AG04450 (cell line): ENCODE measurements around the gene GALP. TPM values are rescaled to one million over a fixed set of nuclear protein-coding genes. Genes with fewer than 3 reads are reported as not detected.

Experiments
- CTCF ChIA-PET: fragments of 300-600, 350-600 bp; formaldehyde crosslinking; extraction: SDS; loops from one replicate; lab custom pipeline; 2022; ENCODE audit warnings: antibody characterized with exemption, inconsistent platforms; lab: Charles Lee
- POLR2A ChIA-PET: fragments of 350-600 bp; formaldehyde crosslinking; extraction: SDS; loops from one replicate; lab custom pipeline; 2021; ENCODE audit warnings: antibody characterized with exemption, inconsistent platforms; lab: Yijun Ruan, JAX
- DNase-seq: peaks from one replicate; pipeline ENCODE4 v3.0.0-alpha.2; 2011; ENCODE audit warnings: low read depth, low spot score
- H3K27ac ChIP-seq: one replicate; pipeline ENCODE4 v1.5.1; 2012; ENCODE audit warnings: low read depth, low read length, control low read depth
- H3K27me3 ChIP-seq: one replicate; pipeline ENCODE4 v1.6.0; 2012; ENCODE audit warnings: low read length; ENCODE audit not compliant: control insufficient read depth, insufficient read depth
- H3K4me3 ChIP-seq: 2 replicates; pipeline ENCODE4 v1.5.1; 2011; ENCODE audit warnings: mild to moderate bottlenecking, low read depth, low read length, control low read depth
- H3K9me3 ChIP-seq: 2 replicates; pipeline ENCODE4 v1.5.1; 2012; ENCODE audit warnings: low read length; ENCODE audit not compliant: control insufficient read depth, insufficient read depth
- polyA plus RNA-seq: library from polyadenylated mRNA; depleted of rRNA; stranded (reverse); fragments of >200 nt; gene quantifications from 2 replicates; pipeline ENCODE4 v1.2.3, GENCODE V29; 2011
- TF ChIP-seq, protein P1 (sequence below): IDR thresholded peaks from 2 replicates; pipeline ENCODE4 v1.5.1; 2011; ENCODE audit warnings: low read depth, low read length, control low read depth, inconsistent platforms

GALP gene
- polyA plus RNA-seq, 1 experiment, result not detected

DNA sequence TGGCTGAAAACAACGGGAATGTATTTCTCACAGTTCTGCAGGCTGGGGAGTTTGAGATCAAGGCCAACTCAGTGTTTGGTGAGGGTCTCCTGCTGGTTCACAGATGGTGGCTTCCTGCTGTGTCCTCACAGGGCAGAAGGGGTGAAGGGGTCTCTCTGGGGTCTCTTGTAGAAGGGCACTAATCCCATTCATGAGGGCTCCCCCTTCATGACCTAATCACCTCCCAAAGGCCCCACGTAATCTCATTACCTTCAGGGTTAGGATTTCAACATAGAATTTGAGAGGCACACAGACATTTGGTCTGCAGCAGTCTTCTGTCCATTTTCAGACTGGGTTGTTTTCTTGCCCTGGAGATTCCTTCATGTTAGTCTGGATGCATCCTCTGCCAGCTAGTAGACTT lies 23.2 kb upstream of the GALP start:
- H3K9me3 ChIP-seq, result no peaks in the 10 kb centered on the region; the same call in 1 of the 2 replicates
- H3K4me3 ChIP-seq, result no peak overlapping the region
- TF ChIP-seq, protein P1, sequence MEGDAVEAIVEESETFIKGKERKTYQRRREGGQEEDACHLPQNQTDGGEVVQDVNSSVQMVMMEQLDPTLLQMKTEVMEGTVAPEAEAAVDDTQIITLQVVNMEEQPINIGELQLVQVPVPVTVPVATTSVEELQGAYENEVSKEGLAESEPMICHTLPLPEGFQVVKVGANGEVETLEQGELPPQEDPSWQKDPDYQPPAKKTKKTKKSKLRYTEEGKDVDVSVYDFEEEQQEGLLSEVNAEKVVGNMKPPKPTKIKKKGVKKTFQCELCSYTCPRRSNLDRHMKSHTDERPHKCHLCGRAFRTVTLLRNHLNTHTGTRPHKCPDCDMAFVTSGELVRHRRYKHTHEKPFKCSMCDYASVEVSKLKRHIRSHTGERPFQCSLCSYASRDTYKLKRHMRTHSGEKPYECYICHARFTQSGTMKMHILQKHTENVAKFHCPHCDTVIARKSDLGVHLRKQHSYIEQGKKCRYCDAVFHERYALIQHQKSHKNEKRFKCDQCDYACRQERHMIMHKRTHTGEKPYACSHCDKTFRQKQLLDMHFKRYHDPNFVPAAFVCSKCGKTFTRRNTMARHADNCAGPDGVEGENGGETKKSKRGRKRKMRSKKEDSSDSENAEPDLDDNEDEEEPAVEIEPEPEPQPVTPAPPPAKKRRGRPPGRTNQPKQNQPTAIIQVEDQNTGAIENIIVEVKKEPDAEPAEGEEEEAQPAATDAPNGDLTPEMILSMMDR, result no peak
- CTCF ChIA-PET, result interaction anchor here (0.5 to 1.1 kb wide), 3 partner anchors 17 to 71 kb away, joined by 3 to 4 read pairs (median 4); no protein-coding TSS in a partner anchor
- no peak for DNase-seq
- no peaks in the 10 kb centered on the region for H3K27me3 ChIP-seq
- POLR2A ChIA-PET, result no interaction called here
- H3K27ac ChIP-seq, result no peak overlapping the region

DNA sequence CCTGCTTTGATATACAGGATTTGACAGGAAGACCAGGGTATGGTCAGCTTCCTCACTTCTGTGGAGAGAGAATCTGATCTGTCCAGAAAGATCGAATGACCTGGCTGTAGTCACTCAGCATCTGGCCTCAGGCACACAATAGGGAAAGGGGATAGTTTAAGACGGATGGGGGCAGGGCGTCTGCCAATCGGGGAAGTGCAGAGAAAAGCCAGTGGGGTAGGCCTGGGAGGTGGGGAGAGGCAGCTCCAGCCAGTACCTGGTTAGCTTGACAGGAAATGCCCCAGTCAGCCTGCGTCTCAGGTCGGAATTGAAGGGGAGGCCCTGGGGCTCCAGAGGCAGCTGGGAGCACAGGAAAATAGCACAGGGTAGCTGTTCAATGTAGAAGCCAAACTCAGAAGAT lies 22.3 kb upstream of the GALP start:
- ChIA-PET CTCF (interaction anchor here (0.5 to 1.1 kb wide), 4 partner anchors 13 to 180 kb away, joined by 3 to 5 read pairs (median 4); partner anchors contain the start of gene ZNF444), POLR2A (no interaction called here)
- no peak overlapping the region for H3K4me3 ChIP-seq
- TF ChIP-seq, protein P1, result no peak
- H3K27ac ChIP-seq, result no peak overlapping the region
- no peak for DNase-seq
- no peaks in the 10 kb centered on the region for H3K27me3 ChIP-seq
- H3K9me3 ChIP-seq, result peaks cover 5% of the 10 kb centered on the region; the same call in 1 of the 2 replicates

- H3K27ac ChIP-seq, result no peak overlapping the region
- no peaks in the 10 kb centered on the region for H3K27me3 ChIP-seq
- no peak for DNase-seq
- TF ChIP-seq, protein P1, result peak; percentile 32; the same call in 1 of the 2 replicates
- ChIA-PET POLR2A (no interaction called here), CTCF (interaction anchor here (1.0 to 1.2 kb wide), 6 partner anchors 16 to 193 kb away, joined by 3 to 5 read pairs (median 3); no protein-coding TSS in a partner anchor)
- peaks cover 6% of the 10 kb centered on the region; the same call in 1 of the 2 replicates for H3K9me3 ChIP-seq
- no peak overlapping the region for H3K4me3 ChIP-seq
Observed at GRCh38 chr19:56155124-56155687, 20.6 kb upstream of the GALP start.

DNA sequence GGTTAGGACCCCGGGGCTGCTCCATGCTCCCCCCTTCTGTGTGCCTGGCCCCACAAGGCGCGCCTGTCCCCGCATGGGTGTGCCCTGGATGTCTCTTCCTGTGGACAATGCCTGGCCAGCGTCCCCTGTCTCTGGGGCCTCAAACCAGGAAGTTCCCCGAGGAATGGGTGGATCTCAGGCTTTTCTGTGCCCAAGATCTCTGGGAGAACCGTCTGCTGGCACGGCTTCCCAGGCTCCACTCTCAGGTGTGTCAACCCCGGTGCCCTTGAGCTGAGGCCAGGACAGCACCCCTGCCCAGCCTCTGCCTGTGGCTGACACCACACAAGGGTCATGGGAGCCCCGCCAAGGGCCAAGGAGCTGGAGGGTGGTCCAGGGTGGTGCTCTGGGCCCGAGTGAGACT lies 19.0 kb upstream of the GALP start:
- no peak for DNase-seq
- peaks cover 6% of the 10 kb centered on the region; the same call in 1 of the 2 replicates for H3K9me3 ChIP-seq

More for the DNA sequence above, 19.0 kb upstream of the GALP start:
- ChIA-PET POLR2A (no interaction called here), CTCF (no interaction called here)
- TF ChIP-seq, protein P1, result no peak
- Histone ChIP-seq H3K4me3 (no peak overlapping the region), H3K27ac (no peak overlapping the region), H3K27me3 (no peaks in the 10 kb centered on the region)
